ENCODE results near the gene NAA60.
"Not testable (repeated sequence)": the region's sequence is repeated elsewhere in the genome, so short reads cannot be mapped to it uniquely, and the experiment has no call there.

The NAA60 gene

GRCh38 chr16:3465301-3465700 lies 21.8 kb downstream of the NAA60 start:
- DNase-seq, result no peak

- no peak for DNase-seq
Observed at GRCh38 chr16:3465911-3466584, 22.6 kb downstream of the NAA60 start.

GRCh38 chr16:3467182-3467581 lies 23.7 kb downstream of the NAA60 start:
- DNase-seq, result no peak

GRCh38 chr16:3467921-3468320 lies 24.4 kb downstream of the NAA60 start:
- DNase-seq, result no peak

- DNase-seq, result no peak
Observed at GRCh38 chr16:3468501-3468900, 25.0 kb downstream of the NAA60 start.

GRCh38 chr16:3469736-3470135 lies 26.3 kb downstream of the NAA60 start:
- no peak for DNase-seq

GRCh38 chr16:3470723-3471122 lies 27.2 kb downstream of the NAA60 start:
- no peak for DNase-seq

- DNase-seq, result no peak
Observed at GRCh38 chr16:3471518-3472176, 28.2 kb downstream of the NAA60 start.

GRCh38 chr16:3472878-3473595 lies 29.6 kb downstream of the NAA60 start:
- DNase-seq, result no peak

GRCh38 chr16:3473596-3473943 lies 30.1 kb downstream of the NAA60 start:
- not testable (repeated sequence) for DNase-seq

GRCh38 chr16:3474136-3474779 lies 30.8 kb downstream of the NAA60 start:
- DNase-seq, result no peak

- DNase-seq, result not testable (repeated sequence)
Observed at GRCh38 chr16:3474870-3475269, 31.4 kb downstream of the NAA60 start.

GRCh38 chr16:3475604-3476375 lies 32.3 kb downstream of the NAA60 start:
- no peak for DNase-seq

GRCh38 chr16:3476409-3476808 lies 32.9 kb downstream of the NAA60 start:
- DNase-seq, result no peak

GRCh38 chr16:3478242-3478925 lies 34.9 kb downstream of the NAA60 start:
- DNase-seq, result no peak

GRCh38 chr16:3479654-3480216 lies 36.3 kb downstream of the NAA60 start:
- DNase-seq, result no peak

GRCh38 chr16:3480901-3481695 lies 37.6 kb downstream of the NAA60 start:
- DNase-seq, result no peak

- no peak for DNase-seq
Observed at GRCh38 chr16:3481696-3482658, 38.5 kb downstream of the NAA60 start.

- no peak for DNase-seq
Observed at GRCh38 chr16:3482659-3483241, 39.3 kb downstream of the NAA60 start.
